ENCODE data around the gene MARCHF3.
A peak's percentile ranks its signal among the peaks of the same experiment; 100 is the strongest.
"Not testable (repeated sequence)": the region's sequence is repeated elsewhere in the genome, so short reads cannot be mapped to it uniquely, and the experiment has no call there.

Gene MARCHF3

GRCh38 chr5:126858441-126858840, 171.9 kb downstream of the MARCHF3 start:
- H3K36me3 ChIP-seq (ENCODE audit: insufficient read depth, low read length): no peaks in the 10 kb centered on the region
- no peaks in the 10 kb centered on the region for H3K4me1 ChIP-seq (ENCODE audit: control insufficient read depth, insufficient read depth, low read length, unreplicated experiment)
- no peak overlapping the region for H3K4me3 ChIP-seq (ENCODE audit: low read depth, low read length)
- no peaks in the 10 kb centered on the region for H3K27me3 ChIP-seq (ENCODE audit: insufficient read depth, low read length)
- H3K79me2 ChIP-seq (ENCODE audit: control insufficient read depth, insufficient read depth, low read length, unreplicated experiment): no peaks in the 10 kb centered on the region
- H3K27ac ChIP-seq (ENCODE audit: low read depth, low read length): no peak overlapping the region
- H2AFZ ChIP-seq (ENCODE audit: low read length, unreplicated experiment): no peak overlapping the region

GRCh38 chr5:126857472-126858410, 172.6 kb downstream of the MARCHF3 start:
- Histone ChIP-seq H3K4me1 (ENCODE audit: control insufficient read depth, insufficient read depth, low read length, unreplicated experiment) (peaks cover under 1% of the 10 kb centered on the region), H3K36me3 (ENCODE audit: insufficient read depth, low read length) (no peaks in the 10 kb centered on the region), H2AFZ (ENCODE audit: low read length, unreplicated experiment) (no peak overlapping the region), H3K4me3 (ENCODE audit: low read depth, low read length) (no peak overlapping the region), H3K79me2 (ENCODE audit: control insufficient read depth, insufficient read depth, low read length, unreplicated experiment) (no peaks in the 10 kb centered on the region), H3K27me3 (ENCODE audit: insufficient read depth, low read length) (no peaks in the 10 kb centered on the region), H3K27ac (ENCODE audit: low read depth, low read length) (no peak overlapping the region)

GRCh38 chr5:126855266-126855665, 175.1 kb downstream of the MARCHF3 start:
- Histone ChIP-seq H3K27me3 (ENCODE audit: insufficient read depth, low read length) (no peaks in the 10 kb centered on the region), H3K79me2 (ENCODE audit: control insufficient read depth, insufficient read depth, low read length, unreplicated experiment) (no peaks in the 10 kb centered on the region), H3K4me3 (ENCODE audit: low read depth, low read length) (no peak overlapping the region), H2AFZ (ENCODE audit: low read length, unreplicated experiment) (no peak overlapping the region), H3K27ac (ENCODE audit: low read depth, low read length) (no peak overlapping the region), H3K4me1 (ENCODE audit: control insufficient read depth, insufficient read depth, low read length, unreplicated experiment) (peaks cover 15% of the 10 kb centered on the region), H3K36me3 (ENCODE audit: insufficient read depth, low read length) (no peaks in the 10 kb centered on the region)

- H3K79me2 ChIP-seq (ENCODE audit: control insufficient read depth, insufficient read depth, low read length, unreplicated experiment): no peaks in the 10 kb centered on the region
- H3K36me3 ChIP-seq (ENCODE audit: insufficient read depth, low read length): no peaks in the 10 kb centered on the region
- peaks cover 15% of the 10 kb centered on the region for H3K4me1 ChIP-seq (ENCODE audit: control insufficient read depth, insufficient read depth, low read length, unreplicated experiment)
- H2AFZ ChIP-seq (ENCODE audit: low read length, unreplicated experiment): no peak overlapping the region
- no peaks in the 10 kb centered on the region for H3K27me3 ChIP-seq (ENCODE audit: insufficient read depth, low read length)
- no peak overlapping the region for H3K4me3 ChIP-seq (ENCODE audit: low read depth, low read length)
- H3K27ac ChIP-seq (ENCODE audit: low read depth, low read length): no peak overlapping the region
Observed at GRCh38 chr5:126854526-126855110, 175.7 kb downstream of the MARCHF3 start.

GRCh38 chr5:126853541-126854307, 176.6 kb downstream of the MARCHF3 start:
- not testable (repeated sequence) for H3K27ac ChIP-seq (ENCODE audit: low read depth, low read length); H2AFZ ChIP-seq (ENCODE audit: low read length, unreplicated experiment); H3K79me2 ChIP-seq (ENCODE audit: control insufficient read depth, insufficient read depth, low read length, unreplicated experiment); H3K27me3 ChIP-seq (ENCODE audit: insufficient read depth, low read length); H3K36me3 ChIP-seq (ENCODE audit: insufficient read depth, low read length); H3K4me3 ChIP-seq (ENCODE audit: low read depth, low read length)
- peaks cover 15% of the 10 kb centered on the region for H3K4me1 ChIP-seq (ENCODE audit: control insufficient read depth, insufficient read depth, low read length, unreplicated experiment)

GRCh38 chr5:126852841-126853271, 177.5 kb downstream of the MARCHF3 start:
- H3K27ac ChIP-seq (ENCODE audit: low read depth, low read length): no peak overlapping the region
- no peaks in the 10 kb centered on the region for H3K27me3 ChIP-seq (ENCODE audit: insufficient read depth, low read length)
- no peaks in the 10 kb centered on the region for H3K79me2 ChIP-seq (ENCODE audit: control insufficient read depth, insufficient read depth, low read length, unreplicated experiment)
- no peak overlapping the region for H3K4me3 ChIP-seq (ENCODE audit: low read depth, low read length)
- no peaks in the 10 kb centered on the region for H3K36me3 ChIP-seq (ENCODE audit: insufficient read depth, low read length)
- H2AFZ ChIP-seq (ENCODE audit: low read length, unreplicated experiment): no peak overlapping the region
- peaks cover 15% of the 10 kb centered on the region for H3K4me1 ChIP-seq (ENCODE audit: control insufficient read depth, insufficient read depth, low read length, unreplicated experiment)

GRCh38 chr5:126852091-126852571, 178.2 kb downstream of the MARCHF3 start:
- peak overlapping the region; percentile 12; the same call in 1 of the 2 replicates for H3K27ac ChIP-seq (ENCODE audit: low read depth, low read length)
- peak overlapping the region; percentile 39 for H2AFZ ChIP-seq (ENCODE audit: low read length, unreplicated experiment)
- H3K27me3 ChIP-seq (ENCODE audit: insufficient read depth, low read length): no peaks in the 10 kb centered on the region
- no peaks in the 10 kb centered on the region for H3K79me2 ChIP-seq (ENCODE audit: control insufficient read depth, insufficient read depth, low read length, unreplicated experiment)
- no peak overlapping the region for H3K4me3 ChIP-seq (ENCODE audit: low read depth, low read length)
- H3K4me1 ChIP-seq (ENCODE audit: control insufficient read depth, insufficient read depth, low read length, unreplicated experiment): peaks cover 15% of the 10 kb centered on the region
- H3K36me3 ChIP-seq (ENCODE audit: insufficient read depth, low read length): no peaks in the 10 kb centered on the region

GRCh38 chr5:126851501-126852011, 178.8 kb downstream of the MARCHF3 start:
- H3K27me3 ChIP-seq (ENCODE audit: insufficient read depth, low read length): no peaks in the 10 kb centered on the region
- no peaks in the 10 kb centered on the region for H3K36me3 ChIP-seq (ENCODE audit: insufficient read depth, low read length)
- H2AFZ ChIP-seq (ENCODE audit: low read length, unreplicated experiment): no peak overlapping the region

GRCh38 chr5:126849101-126849678, 181.2 kb downstream of the MARCHF3 start:
- H3K4me1 ChIP-seq (ENCODE audit: control insufficient read depth, insufficient read depth, low read length, unreplicated experiment): peaks cover 15% of the 10 kb centered on the region

More at GRCh38 chr5:126851501-126852011, 178.8 kb downstream of the MARCHF3 start:
- H3K79me2 ChIP-seq (ENCODE audit: control insufficient read depth, insufficient read depth, low read length, unreplicated experiment): no peaks in the 10 kb centered on the region
- peak overlapping the region; percentile 12; the same call in 1 of the 2 replicates for H3K27ac ChIP-seq (ENCODE audit: low read depth, low read length)
- peaks cover 15% of the 10 kb centered on the region for H3K4me1 ChIP-seq (ENCODE audit: control insufficient read depth, insufficient read depth, low read length, unreplicated experiment)
- no peak overlapping the region for H3K4me3 ChIP-seq (ENCODE audit: low read depth, low read length)

GRCh38 chr5:126848253-126848652, 182.1 kb downstream of the MARCHF3 start:
- no peak overlapping the region for H3K27ac ChIP-seq (ENCODE audit: low read depth, low read length)
- no peaks in the 10 kb centered on the region for H3K79me2 ChIP-seq (ENCODE audit: control insufficient read depth, insufficient read depth, low read length, unreplicated experiment)
- H3K4me3 ChIP-seq (ENCODE audit: low read depth, low read length): no peak overlapping the region
- H3K36me3 ChIP-seq (ENCODE audit: insufficient read depth, low read length): no peaks in the 10 kb centered on the region
- no peaks in the 10 kb centered on the region for H3K27me3 ChIP-seq (ENCODE audit: insufficient read depth, low read length)
- H3K4me1 ChIP-seq (ENCODE audit: control insufficient read depth, insufficient read depth, low read length, unreplicated experiment): peaks cover 15% of the 10 kb centered on the region
- H2AFZ ChIP-seq (ENCODE audit: low read length, unreplicated experiment): no peak overlapping the region

More at GRCh38 chr5:126849101-126849678, 181.2 kb downstream of the MARCHF3 start:
- no peak overlapping the region for H3K27ac ChIP-seq (ENCODE audit: low read depth, low read length)
- H3K79me2 ChIP-seq (ENCODE audit: control insufficient read depth, insufficient read depth, low read length, unreplicated experiment): no peaks in the 10 kb centered on the region
- no peak overlapping the region for H3K4me3 ChIP-seq (ENCODE audit: low read depth, low read length)
- no peak overlapping the region for H2AFZ ChIP-seq (ENCODE audit: low read length, unreplicated experiment)
- no peaks in the 10 kb centered on the region for H3K36me3 ChIP-seq (ENCODE audit: insufficient read depth, low read length)
- H3K27me3 ChIP-seq (ENCODE audit: insufficient read depth, low read length): no peaks in the 10 kb centered on the region

Data from ACC112 (cell line).